T-helper 1 cell treated with Interleukin-12 subunit alpha and Interleukin-12 subunit beta and Interleukin-4 antibody, amounts not matched to agents 30 μg/mL and 1 μg/mL, for 36 hours (primary cell): ENCODE results near the gene ZNF804A.

ENCODE experiments used
- H3K27ac Mint-ChIP-seq: one replicate; pipeline ENCODE4 v1.8.0; 2021; ENCODE audit warnings: mild to moderate bottlenecking, mixed read lengths
- H3K27me3 Mint-ChIP-seq: one replicate; pipeline ENCODE4 v1.8.0; 2021; ENCODE audit warnings: low read depth, mixed read lengths
- H3K36me3 Mint-ChIP-seq: one replicate; pipeline ENCODE4 v1.8.0; 2021; ENCODE audit warnings: low read depth, mixed read lengths
- H3K4me1 Mint-ChIP-seq: one replicate; pipeline ENCODE4 v1.8.0; 2021; ENCODE audit warnings: low read depth, mixed read lengths
- H3K4me3 Mint-ChIP-seq: one replicate; pipeline ENCODE4 v1.8.0; 2021; ENCODE audit warnings: mild to moderate bottlenecking, moderate library complexity, mixed read lengths
- H3K9me3 Mint-ChIP-seq: one replicate; pipeline ENCODE4 v1.8.0; 2021; ENCODE audit warnings: mixed read lengths

The ZNF804A gene

GRCh38 chr2:184938221-184938985 lies 340.1 kb downstream of the ZNF804A start:
- Mint-ChIP-seq H3K9me3 (peaks cover 4% of the 10 kb centered on the region), H3K4me1 (no peaks in the 10 kb centered on the region), H3K4me3 (no peak overlapping the region), H3K27ac (no peak overlapping the region), H3K27me3 (no peaks in the 10 kb centered on the region), H3K36me3 (no peaks in the 10 kb centered on the region)

DNA sequence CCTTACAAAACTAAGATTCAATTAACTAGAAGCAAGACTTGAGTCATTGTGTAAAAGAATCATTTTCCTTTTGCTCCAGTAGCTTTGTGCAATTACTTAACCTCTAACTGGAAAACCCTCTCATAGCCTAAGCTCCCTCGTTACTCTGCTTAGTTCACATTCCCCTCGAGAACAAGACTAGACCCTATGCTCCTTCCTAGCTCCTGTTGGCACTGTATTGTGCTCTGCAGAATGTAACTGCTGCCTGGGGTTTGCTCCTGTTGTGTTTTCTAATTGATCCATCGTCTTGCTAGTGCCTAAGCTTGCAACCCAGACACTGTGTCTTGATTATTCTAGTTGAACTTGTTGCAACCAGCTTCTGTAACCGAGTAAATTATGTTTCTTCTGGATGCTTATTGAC lies 347.0 kb downstream of the ZNF804A start:
- Mint-ChIP-seq H3K27ac (no peak overlapping the region), H3K4me3 (no peak overlapping the region), H3K27me3 (no peaks in the 10 kb centered on the region), H3K4me1 (no peaks in the 10 kb centered on the region), H3K9me3 (no peaks in the 10 kb centered on the region), H3K36me3 (no peaks in the 10 kb centered on the region)

DNA sequence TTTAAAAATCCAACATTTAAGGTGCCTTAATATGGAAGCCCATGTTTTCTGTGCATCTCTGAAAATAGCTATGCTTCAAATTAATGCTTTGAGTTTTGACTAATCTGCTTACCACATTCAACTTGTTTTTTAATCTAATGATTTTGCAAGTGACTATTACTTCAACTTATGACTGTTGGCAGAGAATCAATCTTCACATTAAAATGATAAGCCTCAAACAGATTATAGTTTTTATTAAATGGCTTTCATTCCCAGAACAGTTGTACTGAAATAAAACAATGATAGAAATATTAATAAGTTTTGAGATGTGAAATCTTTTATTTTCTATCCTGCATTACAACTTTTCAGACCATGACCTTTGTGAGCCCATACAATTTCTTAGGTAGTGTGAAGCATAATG lies 347.5 kb downstream of the ZNF804A start:
- no peaks in the 10 kb centered on the region for H3K27me3 Mint-ChIP-seq
- H3K36me3 Mint-ChIP-seq = no peaks in the 10 kb centered on the region
- H3K4me3 Mint-ChIP-seq = no peak overlapping the region
- no peaks in the 10 kb centered on the region for H3K9me3 Mint-ChIP-seq
- no peak overlapping the region for H3K27ac Mint-ChIP-seq
- H3K4me1 Mint-ChIP-seq = no peaks in the 10 kb centered on the region

- Mint-ChIP-seq H3K27me3 (no peaks in the 10 kb centered on the region), H3K27ac (no peak overlapping the region), H3K4me3 (no peak overlapping the region), H3K36me3 (no peaks in the 10 kb centered on the region), H3K4me1 (no peaks in the 10 kb centered on the region), H3K9me3 (peaks cover 7% of the 10 kb centered on the region)
Measured at GRCh38 chr2:184956856-184957255, 358.5 kb downstream of the ZNF804A start.

- H3K4me3 Mint-ChIP-seq = no peak overlapping the region
- no peaks in the 10 kb centered on the region for H3K9me3 Mint-ChIP-seq
- no peaks in the 10 kb centered on the region for H3K36me3 Mint-ChIP-seq
- H3K4me1 Mint-ChIP-seq = no peaks in the 10 kb centered on the region
- H3K27me3 Mint-ChIP-seq = no peaks in the 10 kb centered on the region
- H3K27ac Mint-ChIP-seq = no peak overlapping the region
Measured at GRCh38 chr2:184971546-184972068, 373.3 kb downstream of the ZNF804A start.
